HepG2 (cell line): Measurements from ENCODE around the gene RLN3. TPM values are rescaled to one million over a fixed set of nuclear protein-coding genes. Genes with fewer than 3 reads are reported as not detected.

Source experiments
- HNRNPUL1 ChIP-seq: fragments of 200-400 bp; formaldehyde crosslinking; IDR thresholded peaks from 2 replicates; pipeline ENCODE4 v1.6.1; 2017; ENCODE audit warnings: low read depth, mild to moderate bottlenecking, low read length, moderate library complexity
- NFE2L2 ChIP-seq: fragments of 150-350 bp; IDR thresholded peaks from 2 replicates; pipeline ENCODE4 v1.6.1; 2014; ENCODE audit warnings: low read length
- SOX6 ChIP-seq, 2 experiments: fragments of 450-650 bp in 1 of 2; sonication (generic) in 1 of 2; formaldehyde crosslinking in 1 of 2; IDR thresholded peaks; 2 replicates each; pipeline versions ENCODE4 v1.4.0 to v1.6.1; 2017 to 2020; ENCODE audit warnings: antibody characterized with exemption in 1 of 2, mild to moderate bottlenecking in 1 of 2, missing genetic modification reagents in 1 of 2
- SSRP1 ChIP-seq: IDR thresholded peaks from 2 replicates; pipeline ENCODE4 v1.6.1; 2016; ENCODE audit warnings: control low read depth
- ZHX1 ChIP-seq: sonication (generic); formaldehyde crosslinking; IDR thresholded peaks from 2 replicates; pipeline ENCODE4 v1.8.1; 2022; ENCODE audit warnings: low read depth, mild to moderate bottlenecking, missing genetic modification reagents
- ZNF562 ChIP-seq: sonication (generic); formaldehyde crosslinking; IDR thresholded peaks from 2 replicates; pipeline ENCODE4 v1.8.0; 2022; ENCODE audit warnings: missing genetic modification reagents, borderline replicate concordance
- ZNF609 ChIP-seq: sonication (generic); formaldehyde crosslinking; IDR thresholded peaks from 2 replicates; pipeline ENCODE4 v1.4.0; 2020; ENCODE audit warnings: mild to moderate bottlenecking, missing genetic modification reagents, borderline replicate concordance
- polyA plus RNA-seq, 8 experiments: library from polyadenylated mRNA; depleted of rRNA in 3 of 8; stranded (reverse) in 7 of 8; unstranded in 1 of 8; fragments of >200 nt; fragmentation: Illumina TruSeq in 4 of 8; extraction: Trizol in 4 of 8; gene quantifications; 2 replicates each; pipeline versions ENCODE4 v1.2.1 to v1.2.3, GENCODE V29; 2011 to 2016; ENCODE audit warnings: low read depth in 4 of 8, missing spikeins in 1 of 8, mixed read lengths in 1 of 8; ENCODE audit not compliant: insufficient read depth in 1 of 8
- total RNA-seq, 5 experiments: library from RNA; depleted of rRNA; stranded (reverse); fragments of >200 nt; fragmentation: Illumina TruSeq; extraction: Trizol; gene quantifications; 2 replicates each; pipeline ENCODE4 v1.2.3, GENCODE V29; 2016; ENCODE audit warnings: low read depth in 1 of 5
- TF ChIP-seq, protein P1 (sequence below): sonication (generic); formaldehyde crosslinking; IDR thresholded peaks from one replicate; pipeline ENCODE4 v1.5.1; 2020; ENCODE audit warnings: mild to moderate bottlenecking, missing genetic modification reagents; ENCODE audit errors: not compliant biosample characterization
- TF ChIP-seq, protein P2 (sequence below): sonication (generic); formaldehyde crosslinking; IDR thresholded peaks from 2 replicates; pipeline ENCODE4 v1.4.0; 2020; ENCODE audit warnings: mild to moderate bottlenecking, missing genetic modification reagents

The RLN3 gene
- total and polyA plus RNA-seq, 2 of the 13 experiments (the other 11 are each of a cell fraction or from before 2014, with no cell fraction given) = not detected

- TF ChIP-seq, protein P1, sequence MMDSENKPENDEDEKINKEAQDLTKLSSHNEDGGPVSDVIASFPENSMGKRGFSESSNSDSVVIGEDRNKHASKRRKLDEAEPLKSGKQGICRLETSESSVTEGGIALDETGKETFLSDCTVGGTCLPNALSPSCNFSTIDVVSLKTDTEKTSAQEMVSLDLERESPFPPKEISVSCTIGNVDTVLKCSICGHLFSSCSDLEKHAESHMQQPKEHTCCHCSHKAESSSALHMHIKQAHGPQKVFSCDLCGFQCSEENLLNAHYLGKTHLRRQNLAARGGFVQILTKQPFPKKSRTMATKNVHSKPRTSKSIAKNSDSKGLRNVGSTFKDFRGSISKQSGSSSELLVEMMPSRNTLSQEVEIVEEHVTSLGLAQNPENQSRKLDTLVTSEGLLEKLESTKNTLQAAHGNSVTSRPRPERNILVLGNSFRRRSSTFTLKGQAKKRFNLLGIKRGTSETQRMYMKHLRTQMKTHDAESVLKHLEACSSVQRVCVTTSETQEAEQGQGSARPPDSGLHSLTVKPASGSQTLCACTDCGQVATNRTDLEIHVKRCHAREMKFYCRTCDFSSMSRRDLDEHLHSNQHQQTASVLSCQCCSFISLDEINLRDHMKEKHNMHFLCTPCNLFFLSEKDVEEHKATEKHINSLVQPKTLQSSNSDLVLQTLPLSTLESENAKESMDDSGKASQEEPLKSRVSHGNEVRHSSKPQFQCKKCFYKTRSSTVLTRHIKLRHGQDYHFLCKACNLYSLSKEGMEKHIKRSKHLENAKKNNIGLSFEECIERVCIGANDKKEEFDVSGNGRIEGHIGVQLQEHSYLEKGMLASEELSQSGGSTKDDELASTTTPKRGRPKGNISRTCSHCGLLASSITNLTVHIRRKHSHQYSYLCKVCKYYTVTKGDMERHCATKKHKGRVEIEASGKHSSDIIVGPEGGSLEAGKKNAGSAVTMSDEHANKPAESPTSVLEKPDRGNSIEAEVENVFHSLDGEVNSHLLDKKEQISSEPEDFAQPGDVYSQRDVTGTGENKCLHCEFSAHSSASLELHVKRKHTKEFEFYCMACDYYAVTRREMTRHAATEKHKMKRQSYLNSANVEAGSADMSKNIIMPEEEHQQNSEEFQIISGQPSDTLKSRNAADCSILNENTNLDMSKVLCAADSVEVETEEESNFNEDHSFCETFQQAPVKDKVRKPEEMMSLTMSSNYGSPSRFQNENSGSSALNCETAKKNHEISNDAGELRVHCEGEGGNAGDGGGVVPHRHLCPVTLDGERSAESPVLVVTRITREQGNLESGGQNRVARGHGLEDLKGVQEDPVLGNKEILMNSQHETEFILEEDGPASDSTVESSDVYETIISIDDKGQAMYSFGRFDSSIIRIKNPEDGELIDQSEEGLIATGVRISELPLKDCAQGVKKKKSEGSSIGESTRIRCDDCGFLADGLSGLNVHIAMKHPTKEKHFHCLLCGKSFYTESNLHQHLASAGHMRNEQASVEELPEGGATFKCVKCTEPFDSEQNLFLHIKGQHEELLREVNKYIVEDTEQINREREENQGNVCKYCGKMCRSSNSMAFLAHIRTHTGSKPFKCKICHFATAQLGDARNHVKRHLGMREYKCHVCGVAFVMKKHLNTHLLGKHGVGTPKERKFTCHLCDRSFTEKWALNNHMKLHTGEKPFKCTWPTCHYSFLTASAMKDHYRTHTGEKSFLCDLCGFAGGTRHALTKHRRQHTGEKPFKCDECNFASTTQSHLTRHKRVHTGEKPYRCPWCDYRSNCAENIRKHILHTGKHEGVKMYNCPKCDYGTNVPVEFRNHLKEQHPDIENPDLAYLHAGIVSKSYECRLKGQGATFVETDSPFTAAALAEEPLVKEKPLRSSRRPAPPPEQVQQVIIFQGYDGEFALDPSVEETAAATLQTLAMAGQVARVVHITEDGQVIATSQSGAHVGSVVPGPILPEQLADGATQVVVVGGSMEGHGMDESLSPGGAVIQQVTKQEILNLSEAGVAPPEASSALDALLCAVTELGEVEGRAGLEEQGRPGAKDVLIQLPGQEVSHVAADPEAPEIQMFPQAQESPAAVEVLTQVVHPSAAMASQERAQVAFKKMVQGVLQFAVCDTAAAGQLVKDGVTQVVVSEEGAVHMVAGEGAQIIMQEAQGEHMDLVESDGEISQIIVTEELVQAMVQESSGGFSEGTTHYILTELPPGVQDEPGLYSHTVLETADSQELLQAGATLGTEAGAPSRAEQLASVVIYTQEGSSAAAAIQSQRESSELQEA = peak; percentile 54
- TF ChIP-seq NFE2L2 (no peak), ZHX1 (0 out of 2 replicates have a peak, but pooled peaks have one; percentile 25), HNRNPUL1 (no peak), SSRP1 (no peak), ZNF609 (no peak), SOX6 (IDR thresholded peaks at IDR 0.05) (no peak), SOX6 (CRISPR knock-in tag; IDR thresholded peaks at IDR 0.05) (no peak), ZNF562 (no peak)
- TF ChIP-seq, protein P2, sequence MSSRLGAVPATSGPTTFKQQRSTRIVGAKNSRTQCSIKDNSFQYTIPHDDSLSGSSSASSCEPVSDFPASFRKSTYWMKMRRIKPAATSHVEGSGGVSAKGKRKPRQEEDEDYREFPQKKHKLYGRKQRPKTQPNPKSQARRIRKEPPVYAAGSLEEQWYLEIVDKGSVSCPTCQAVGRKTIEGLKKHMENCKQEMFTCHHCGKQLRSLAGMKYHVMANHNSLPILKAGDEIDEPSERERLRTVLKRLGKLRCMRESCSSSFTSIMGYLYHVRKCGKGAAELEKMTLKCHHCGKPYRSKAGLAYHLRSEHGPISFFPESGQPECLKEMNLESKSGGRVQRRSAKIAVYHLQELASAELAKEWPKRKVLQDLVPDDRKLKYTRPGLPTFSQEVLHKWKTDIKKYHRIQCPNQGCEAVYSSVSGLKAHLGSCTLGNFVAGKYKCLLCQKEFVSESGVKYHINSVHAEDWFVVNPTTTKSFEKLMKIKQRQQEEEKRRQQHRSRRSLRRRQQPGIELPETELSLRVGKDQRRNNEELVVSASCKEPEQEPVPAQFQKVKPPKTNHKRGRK (CRISPR knock-in tag) = no peak
Observed at GRCh38 chr19:14073925-14074838, 46.2 kb downstream of the RLN3 start (continued).
